HG03103 (cell line): Measurements from ENCODE around the gene UBA3.
A peak's percentile ranks its signal among the peaks of the same experiment; 100 is the strongest.

ENCODE experiments used
- ATAC-seq: cut with Tn5 transposase; IDR thresholded peaks from one replicate; pipeline ENCODE4 v1.9.1; 2021; ENCODE audit warnings: low read depth; ENCODE audit not compliant: unreplicated experiment

The UBA3 gene

DNA sequence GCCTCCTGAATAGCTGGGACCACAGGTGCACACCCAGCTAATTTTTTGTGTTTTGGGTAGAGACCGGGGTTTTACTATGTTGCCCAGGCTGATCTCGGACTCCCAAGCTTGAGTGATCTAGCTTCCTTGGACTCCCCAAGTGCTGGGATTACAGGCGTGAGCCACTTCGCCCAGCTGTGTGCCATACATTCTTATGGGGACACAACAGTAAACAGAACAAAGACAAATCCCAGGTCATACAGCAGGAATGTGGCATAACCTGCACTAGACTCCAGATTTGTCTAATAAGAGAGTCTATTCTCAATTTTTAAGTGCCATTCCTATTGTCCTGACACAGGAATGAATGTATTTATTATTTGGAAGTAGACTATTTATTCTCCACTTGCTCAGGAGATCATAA is 22.2 kb upstream of the UBA3 start:
- ATAC-seq = no peak

DNA sequence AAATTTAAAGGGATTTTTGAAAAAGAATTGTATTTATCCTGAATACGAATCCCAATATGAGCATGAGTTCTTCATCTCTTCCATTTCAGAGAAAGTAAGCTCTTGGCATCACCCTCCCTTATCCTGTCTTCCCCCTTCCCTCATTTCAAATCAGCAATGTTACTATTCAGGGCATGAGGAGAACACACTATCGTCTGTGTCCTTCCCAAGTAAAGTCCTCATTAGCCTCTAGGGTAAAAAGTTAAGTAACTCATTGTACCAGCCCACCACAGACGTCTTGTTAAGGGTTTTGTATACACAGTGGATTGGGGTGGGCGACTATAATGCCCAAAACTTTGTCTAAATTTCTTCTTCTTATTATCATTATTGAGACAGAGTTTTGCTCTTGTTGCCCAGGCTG is 19.4 kb upstream of the UBA3 start:
- no peak for ATAC-seq

GRCh38 chr3:69097407-69098086 is 17.4 kb upstream of the UBA3 start:
- ATAC-seq = no peak

DNA sequence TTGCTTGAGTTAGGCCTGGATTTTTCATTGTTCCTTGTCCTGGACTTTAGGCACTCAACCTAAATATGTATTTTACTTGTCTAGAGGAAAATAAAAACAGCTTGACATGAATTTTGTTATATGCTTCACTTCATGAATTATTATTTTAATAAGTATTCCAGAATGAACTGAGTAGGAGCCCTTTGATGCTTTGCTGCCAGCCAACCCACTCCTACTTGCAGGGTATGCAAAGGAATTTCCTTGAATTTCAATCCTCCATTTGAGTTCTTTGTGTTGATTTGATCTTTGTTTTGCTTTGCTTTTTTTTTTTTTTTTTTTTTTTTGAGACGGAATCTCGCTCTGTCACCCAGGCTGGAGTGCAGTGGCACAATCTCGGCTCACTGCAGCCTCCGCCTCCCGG is 16.1 kb upstream of the UBA3 start:
- no peak for ATAC-seq

DNA sequence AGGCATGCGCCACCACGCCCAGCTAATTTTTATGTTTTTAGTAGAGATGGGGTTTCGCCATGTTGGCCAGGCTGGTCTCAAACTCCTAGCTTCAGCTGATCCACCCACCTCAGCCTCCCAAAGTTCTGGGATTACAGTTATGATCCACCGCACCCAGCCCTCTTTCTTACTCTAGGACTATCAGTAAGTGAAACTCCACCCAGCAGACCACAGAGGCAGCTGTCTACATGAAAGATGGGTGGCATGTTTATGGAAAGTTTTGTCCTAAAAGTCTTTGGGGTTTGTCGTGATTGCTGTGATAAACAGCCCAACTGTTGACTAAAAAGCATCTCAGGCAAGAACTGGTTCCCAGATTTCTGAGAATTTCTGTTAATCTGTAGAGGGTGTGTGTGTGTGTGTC is 15.5 kb upstream of the UBA3 start:
- no peak for ATAC-seq

DNA sequence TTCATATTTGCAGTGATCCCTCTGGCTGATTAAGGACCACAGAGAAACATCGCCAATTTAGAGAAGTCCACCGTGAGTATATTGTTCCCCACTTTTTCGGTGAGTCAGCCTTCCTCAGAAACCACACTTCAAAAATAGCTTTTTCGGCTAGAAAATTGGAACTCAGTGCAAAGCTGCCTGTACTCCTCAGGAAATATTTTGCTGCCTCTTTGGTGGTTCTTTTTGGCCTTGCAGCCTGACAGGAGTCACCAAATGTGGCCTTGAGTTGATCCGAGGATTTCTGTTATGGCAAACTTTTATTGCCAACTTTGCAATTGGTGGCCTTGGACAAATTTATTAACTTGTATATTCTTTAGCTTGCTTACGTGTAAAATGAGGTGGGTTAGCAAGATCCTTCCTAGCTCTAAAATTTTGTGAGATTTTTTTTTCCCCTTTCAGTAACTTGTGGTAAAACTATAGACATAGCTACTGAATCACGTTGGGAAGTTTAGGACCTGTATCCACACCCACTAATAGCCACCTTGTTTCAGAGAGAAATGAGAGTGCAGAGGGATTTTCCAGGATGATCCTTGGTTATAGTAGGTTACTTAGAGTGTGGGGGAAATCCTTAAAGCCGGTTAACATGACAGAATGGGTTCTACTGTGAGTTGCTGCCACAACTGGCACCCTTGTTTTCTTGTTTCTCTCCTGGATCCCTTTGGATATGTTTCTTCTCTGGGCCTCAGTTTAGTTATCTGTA is 14.5 kb upstream of the UBA3 start:
- ATAC-seq = no peak

DNA sequence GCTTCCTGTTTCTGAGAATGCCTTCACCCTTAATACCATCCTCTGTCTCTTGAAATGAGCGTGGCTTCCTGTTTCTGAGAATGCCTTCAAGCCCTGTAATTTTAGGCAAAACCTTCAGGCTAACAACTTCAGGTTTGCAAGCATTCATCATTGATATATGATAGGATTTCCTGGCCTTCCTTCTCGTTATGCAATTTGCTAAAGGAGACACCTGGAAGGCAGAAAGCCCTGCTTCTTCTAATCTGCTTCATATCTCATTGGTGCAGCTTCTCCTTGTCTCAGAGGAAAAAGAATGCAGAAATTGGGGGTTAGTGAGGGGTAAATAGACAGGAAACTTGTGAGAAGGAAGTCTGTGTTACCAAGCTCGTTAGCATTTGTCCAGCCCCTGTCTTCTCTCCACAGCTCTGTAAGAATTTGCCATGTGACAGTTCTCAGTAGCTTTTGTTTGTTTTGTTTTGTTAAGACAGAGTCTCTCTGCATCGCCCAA is 11.9 kb upstream of the UBA3 start:
- ATAC-seq = peak; percentile 74

GRCh38 chr3:69091389-69092029 is 11.3 kb upstream of the UBA3 start:
- peak; percentile 2 for ATAC-seq

DNA sequence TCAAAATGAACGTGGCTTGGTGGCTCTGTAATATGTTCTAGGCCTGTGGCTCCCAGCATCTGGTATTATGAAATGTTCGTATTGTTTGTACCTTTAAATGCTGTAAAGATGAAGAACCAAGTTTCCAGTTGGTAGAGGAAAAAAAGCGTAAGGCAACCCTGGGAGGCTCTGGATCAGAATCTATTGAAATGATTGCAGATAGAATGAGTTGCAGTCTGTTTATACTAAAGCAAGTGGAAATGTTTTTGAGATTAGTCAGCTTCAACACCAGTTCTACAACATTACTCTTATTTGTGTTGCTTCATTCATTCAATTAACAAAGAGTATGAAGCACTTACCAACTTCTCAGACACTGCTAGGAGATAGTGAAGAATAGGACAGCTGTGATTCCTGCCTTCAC is 9.9 kb upstream of the UBA3 start:
- no peak for ATAC-seq

DNA sequence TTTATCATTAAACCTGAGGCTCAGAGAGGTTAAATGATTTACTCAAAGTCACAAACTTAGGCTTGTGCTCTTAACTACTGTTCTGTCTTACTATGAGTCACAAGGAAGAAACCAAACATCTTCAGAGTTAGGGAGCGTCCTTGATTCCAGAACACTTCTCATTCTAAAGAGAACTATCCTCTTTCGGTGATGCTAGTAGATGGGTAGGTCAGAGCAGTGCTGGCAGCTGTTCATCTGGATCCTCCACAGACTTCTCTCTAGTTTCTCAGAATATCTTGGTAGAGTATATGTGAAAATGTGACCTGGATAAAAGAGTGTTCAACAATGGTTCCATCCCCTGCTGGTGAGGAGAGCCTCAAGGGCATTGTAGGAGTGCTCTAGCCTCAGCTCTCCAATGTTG is 7.9 kb upstream of the UBA3 start:
- peak; percentile 28 for ATAC-seq

- no peak for ATAC-seq
Observed at GRCh38 chr3:69087030-69087791, 7.0 kb upstream of the UBA3 start.

GRCh38 chr3:69085833-69086722 is 5.9 kb upstream of the UBA3 start:
- no peak for ATAC-seq

DNA sequence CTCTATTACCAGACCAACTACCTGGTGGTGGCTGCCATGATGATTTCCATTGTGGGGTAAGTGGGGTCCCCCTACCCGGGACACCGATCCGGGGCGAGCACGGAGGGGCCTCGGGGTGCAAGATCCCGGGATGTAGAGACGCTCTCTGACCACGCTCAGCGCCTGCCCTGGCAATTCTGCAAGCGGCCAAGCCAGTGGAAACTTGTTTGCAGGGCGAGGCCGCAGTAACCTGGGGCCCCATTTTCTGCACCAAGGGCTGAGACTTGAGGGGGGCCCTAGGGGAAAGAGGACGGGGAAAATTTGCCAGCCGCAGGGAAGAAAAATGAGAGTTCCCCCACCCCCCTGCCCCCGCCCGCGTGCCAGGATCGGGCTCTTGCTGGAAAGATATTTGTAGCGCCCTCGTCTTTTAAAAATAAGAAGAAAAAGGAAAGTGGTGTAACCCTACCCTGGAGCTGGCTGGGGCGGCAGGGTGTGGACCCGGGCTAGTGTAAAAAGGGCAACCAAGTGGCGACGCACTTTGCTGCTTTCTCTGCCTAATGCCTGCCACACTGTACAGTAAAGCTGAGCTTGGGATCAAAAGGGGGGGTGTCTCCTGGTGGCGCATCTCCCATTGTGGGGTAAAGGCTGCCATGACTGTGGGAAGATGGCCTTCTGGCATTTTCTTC is 5.1 kb upstream of the UBA3 start:
- ATAC-seq = no peak

DNA sequence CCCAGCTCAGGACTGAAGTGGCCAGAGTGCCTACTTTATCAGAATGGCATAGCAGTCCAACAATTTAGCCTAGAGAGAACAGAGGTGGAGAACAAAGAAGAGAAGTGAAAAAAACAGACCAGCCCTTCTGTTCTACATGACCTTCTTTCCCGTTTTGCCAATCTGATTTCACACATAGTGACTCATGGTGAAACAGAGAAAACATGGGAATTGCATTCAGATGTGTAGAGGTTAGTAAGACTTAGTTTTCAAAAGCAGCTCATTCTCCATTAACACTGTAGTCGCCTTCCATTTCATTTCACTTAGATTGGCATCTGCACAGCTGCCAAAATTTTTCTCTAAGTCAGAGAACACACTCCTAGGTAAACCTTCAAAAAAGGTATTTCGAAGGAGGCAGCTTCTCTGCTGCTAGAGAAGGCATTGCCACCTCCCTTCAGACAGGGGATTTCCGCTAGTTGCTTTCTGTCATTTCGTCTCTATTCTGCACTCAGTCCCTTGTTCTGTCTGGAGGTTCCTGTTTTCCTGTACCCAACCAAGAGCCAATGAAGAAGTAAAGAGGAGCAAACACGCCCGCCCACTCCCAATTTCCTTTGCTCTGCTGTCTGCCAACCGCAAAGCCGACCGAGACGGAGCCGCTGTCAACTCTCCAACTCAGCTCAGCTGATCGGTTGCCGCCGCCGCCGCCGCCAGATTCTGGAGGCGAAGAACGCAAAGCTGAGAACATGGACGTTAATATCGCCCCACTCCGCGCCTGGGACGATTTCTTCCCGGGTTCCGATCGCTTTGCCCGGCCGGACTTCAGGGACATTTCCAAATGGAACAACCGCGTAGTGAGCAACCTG is 4.4 kb upstream of the UBA3 start, which contains the start of gene ARL6IP5:
TSS of gene ARL6IP5 (plus strand) at position 612 of the 842 bp plus-strand sequence. CDS start at position 723, 111 bp downstream.
- ATAC-seq = peak; percentile 43

GRCh38 chr3:69082805-69083204 is 2.6 kb upstream of the UBA3 start:
- ATAC-seq = peak; percentile 56

GRCh38 chr3:69082361-69082760 is 2.2 kb upstream of the UBA3 start:
- ATAC-seq = no peak

DNA sequence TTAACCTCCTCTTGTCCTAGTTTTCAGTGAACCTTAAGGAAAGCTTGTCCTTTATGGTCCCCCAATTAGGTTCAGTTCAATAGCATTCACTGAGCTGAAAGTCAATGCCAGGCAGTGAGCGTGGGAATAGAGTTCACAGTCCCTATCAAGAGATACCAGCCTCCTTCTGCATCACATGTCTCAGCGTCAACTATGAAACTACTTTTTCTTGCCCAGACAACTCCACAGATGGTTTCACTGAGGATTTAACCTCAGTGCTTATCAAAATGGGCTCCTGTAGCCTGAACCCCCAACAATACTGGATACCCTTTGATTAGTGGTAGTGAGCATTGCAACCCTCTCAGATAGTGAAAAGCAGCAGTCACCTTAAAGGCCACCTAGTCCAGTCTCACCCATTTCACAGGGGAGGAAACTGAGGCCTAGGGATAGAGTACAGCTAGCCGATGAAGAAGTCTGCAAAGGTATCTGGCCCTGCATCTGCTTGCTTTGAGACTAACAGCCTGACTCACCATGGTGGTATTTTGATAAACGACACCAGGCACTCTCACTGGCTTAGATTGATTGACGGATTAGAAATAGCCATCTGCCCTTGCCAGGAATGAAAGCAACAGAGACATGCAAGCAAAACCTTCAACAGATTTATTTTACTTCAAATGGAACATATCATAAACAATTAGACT is 1.6 kb upstream of the UBA3 start:
- no peak for ATAC-seq
